HEK293 (cell line): Measurements from ENCODE around the gene ATP5F1D.

ENCODE experiments used
- CTCF ChIA-PET: fragments of 350-600 bp; formaldehyde crosslinking; extraction: SDS; loops from one replicate; lab custom pipeline; 2021; ENCODE audit warnings: antibody characterized with exemption; lab: Yijun Ruan, JAX
- POLR2A ChIA-PET: fragments of 300-600 bp; formaldehyde crosslinking; extraction: SDS; loops from one replicate; lab custom pipeline; 2020; ENCODE audit warnings: antibody characterized with exemption, inconsistent platforms; lab: Yijun Ruan, JAX
- H3K27ac ChIP-seq: fragments of 200-500 bp; sonication (Bioruptor generic); 2 replicates; pipeline ENCODE4 v1.5.1; 2014; ENCODE audit warnings: low read depth, low read length, control low read depth, inconsistent platforms; ENCODE audit errors: extremely low read depth
- H3K36me3 ChIP-seq, 2 experiments: fragments of 200-500 bp in 1 of 2; sonication (Bioruptor generic) in 1 of 2; 1 replicate in 1 of 2; 2 replicates in 1 of 2; pipeline ENCODE4 v1.5.1; 2014 to 2017; ENCODE audit warnings: inconsistent platforms in 2 of 2, low read length in 2 of 2; ENCODE audit not compliant: control insufficient read depth in 2 of 2, insufficient read depth in 1 of 2
- H3K4me1 ChIP-seq: fragments of 200-500 bp; sonication (Bioruptor generic); 2 replicates; pipeline ENCODE4 v1.5.1; 2014; ENCODE audit warnings: mild to moderate bottlenecking, low read length, inconsistent platforms; ENCODE audit not compliant: control insufficient read depth, insufficient read depth
- H3K4me3 ChIP-seq: 2 replicates; pipeline ENCODE4 v1.5.1; 2011; ENCODE audit warnings: low read depth, mild to moderate bottlenecking, control low read depth, low read length, moderate library complexity
- H3K9me3 ChIP-seq: fragments of 200-500 bp; sonication (Bioruptor generic); 2 replicates; pipeline ENCODE4 v1.5.1; 2014; ENCODE audit warnings: low read depth, low read length, inconsistent platforms; ENCODE audit not compliant: control insufficient read depth, insufficient read depth
- BCL11B ChIP-seq: fragments of 450-650 bp; formaldehyde crosslinking; IDR thresholded peaks from 2 replicates; pipeline ENCODE4 v1.5.1; 2016; ENCODE audit warnings: low read depth, missing biosample characterization, missing genetic modification characterization
- EGR2 ChIP-seq: fragments of 450-650 bp; formaldehyde crosslinking; IDR thresholded peaks from 2 replicates; pipeline ENCODE4 v1.5.1; 2016; ENCODE audit warnings: low read depth, missing biosample characterization, missing genetic modification characterization
- GFI1B ChIP-seq: fragments of 450-650 bp; formaldehyde crosslinking; IDR thresholded peaks from 2 replicates; pipeline ENCODE4 v1.5.1; 2016; ENCODE audit warnings: missing biosample characterization, missing genetic modification characterization
- GLI2 ChIP-seq: fragments of 450-650 bp; formaldehyde crosslinking; IDR thresholded peaks from 2 replicates; pipeline ENCODE4; 2017; ENCODE audit warnings: missing biosample characterization, missing genetic modification characterization, low read depth, borderline replicate concordance
- GLIS1 ChIP-seq: fragments of 450-650 bp; formaldehyde crosslinking; IDR thresholded peaks from 2 replicates; pipeline ENCODE4 v1.5.1; 2016; ENCODE audit warnings: missing biosample characterization, missing genetic modification characterization
- MZF1 ChIP-seq: fragments of 450-650 bp; formaldehyde crosslinking; IDR thresholded peaks from 2 replicates; pipeline ENCODE4 v1.5.1; 2017; ENCODE audit warnings: missing biosample characterization, missing genetic modification characterization, borderline replicate concordance
- SETDB1 ChIP-seq: IDR thresholded peaks from one replicate; pipeline ENCODE4 v1.6.1; 2017; ENCODE audit warnings: mild to moderate bottlenecking, low read length, moderate library complexity, mixed read lengths; ENCODE audit not compliant: insufficient read length
- WT1 ChIP-seq: fragments of 450-650 bp; formaldehyde crosslinking; IDR thresholded peaks from 2 replicates; pipeline ENCODE4 v1.5.1; 2016; ENCODE audit warnings: missing biosample characterization, missing genetic modification characterization
- ZBTB1 ChIP-seq: fragments of 450-650 bp; formaldehyde crosslinking; IDR thresholded peaks from 2 replicates; pipeline ENCODE4 v1.5.1; 2016; ENCODE audit warnings: missing biosample characterization, missing genetic modification characterization
- ZFHX2 ChIP-seq: fragments of 450-650 bp; formaldehyde crosslinking; conservative IDR thresholded peaks from 2 replicates; pipeline ENCODE4 v1.5.1; 2016; ENCODE audit warnings: missing biosample characterization, missing genetic modification characterization
- ZFP3 ChIP-seq: fragments of 450-650 bp; formaldehyde crosslinking; IDR thresholded peaks from 2 replicates; pipeline ENCODE4 v1.5.1; 2016; ENCODE audit warnings: low read depth, missing biosample characterization, missing genetic modification characterization
- ZNF133 ChIP-seq: fragments of 450-650 bp; formaldehyde crosslinking; IDR thresholded peaks from 2 replicates; pipeline ENCODE4 v1.5.1; 2016; ENCODE audit warnings: missing biosample characterization, missing genetic modification characterization
- ZNF140 ChIP-seq: fragments of 450-650 bp; formaldehyde crosslinking; IDR thresholded peaks from 2 replicates; pipeline ENCODE4 v1.5.1; 2016; ENCODE audit warnings: missing biosample characterization, missing genetic modification characterization
- ZNF221 ChIP-seq: fragments of 450-650 bp; formaldehyde crosslinking; IDR thresholded peaks from 2 replicates; pipeline ENCODE4 v1.5.1; 2017; ENCODE audit warnings: missing biosample characterization, missing genetic modification characterization, borderline replicate concordance
- ZNF292 ChIP-seq: fragments of 450-650 bp; formaldehyde crosslinking; IDR thresholded peaks from 2 replicates; pipeline ENCODE4 v1.5.1; 2016; ENCODE audit warnings: low read depth, missing biosample characterization, missing genetic modification characterization, borderline replicate concordance
- ZNF335 ChIP-seq: fragments of 450-650 bp; formaldehyde crosslinking; conservative IDR thresholded peaks from 2 replicates; pipeline ENCODE4 v1.5.1; 2016; ENCODE audit warnings: missing biosample characterization, missing genetic modification characterization
- ZNF394 ChIP-seq: fragments of 450-650 bp; formaldehyde crosslinking; IDR thresholded peaks from 2 replicates; pipeline ENCODE4 v1.5.1; 2016; ENCODE audit warnings: missing biosample characterization, missing genetic modification characterization, mild to moderate bottlenecking, moderate library complexity, borderline replicate concordance
- ZNF433 ChIP-seq: fragments of 450-650 bp; formaldehyde crosslinking; IDR thresholded peaks from 2 replicates; pipeline ENCODE4 v1.5.1; 2016; ENCODE audit warnings: missing biosample characterization, missing genetic modification characterization, low read depth
- ZNF514 ChIP-seq: fragments of 450-650 bp; formaldehyde crosslinking; IDR thresholded peaks from 2 replicates; pipeline ENCODE4 v1.5.1; 2016; ENCODE audit warnings: missing biosample characterization, missing genetic modification characterization
- ZNF549 ChIP-seq: fragments of 450-650 bp; IDR thresholded peaks from 2 replicates; pipeline ENCODE4 v1.5.1; 2018; ENCODE audit warnings: missing biosample characterization, missing genetic modification characterization, mild to moderate bottlenecking, inconsistent platforms, moderate library complexity
- ZNF792 ChIP-seq: fragments of 450-650 bp; formaldehyde crosslinking; IDR thresholded peaks from 2 replicates; pipeline ENCODE4 v1.5.1; 2016; ENCODE audit warnings: missing biosample characterization, missing genetic modification characterization
- TF ChIP-seq, protein P1 (sequence below): fragments of 450-650 bp; formaldehyde crosslinking; IDR thresholded peaks from 2 replicates; pipeline ENCODE4 v1.5.1; 2017; ENCODE audit warnings: missing biosample characterization, missing genetic modification characterization
- TF ChIP-seq, protein P2 (sequence below): fragments of 450-650 bp; formaldehyde crosslinking; IDR thresholded peaks from 2 replicates; pipeline ENCODE4 v1.5.1; 2016; ENCODE audit warnings: missing biosample characterization, missing genetic modification characterization
- TF ChIP-seq, protein P3 (sequence below): fragments of 450-650 bp; formaldehyde crosslinking; IDR thresholded peaks from 2 replicates; pipeline ENCODE4 v1.5.1; 2016; ENCODE audit warnings: missing biosample characterization, missing genetic modification characterization, borderline replicate concordance
- TF ChIP-seq, protein P4 (sequence below): fragments of 450-650 bp; IDR thresholded peaks from 2 replicates; pipeline ENCODE4 v1.5.1; 2018; ENCODE audit warnings: missing biosample characterization, mild to moderate bottlenecking, missing genetic modification characterization

The ATP5F1D gene

DNA sequence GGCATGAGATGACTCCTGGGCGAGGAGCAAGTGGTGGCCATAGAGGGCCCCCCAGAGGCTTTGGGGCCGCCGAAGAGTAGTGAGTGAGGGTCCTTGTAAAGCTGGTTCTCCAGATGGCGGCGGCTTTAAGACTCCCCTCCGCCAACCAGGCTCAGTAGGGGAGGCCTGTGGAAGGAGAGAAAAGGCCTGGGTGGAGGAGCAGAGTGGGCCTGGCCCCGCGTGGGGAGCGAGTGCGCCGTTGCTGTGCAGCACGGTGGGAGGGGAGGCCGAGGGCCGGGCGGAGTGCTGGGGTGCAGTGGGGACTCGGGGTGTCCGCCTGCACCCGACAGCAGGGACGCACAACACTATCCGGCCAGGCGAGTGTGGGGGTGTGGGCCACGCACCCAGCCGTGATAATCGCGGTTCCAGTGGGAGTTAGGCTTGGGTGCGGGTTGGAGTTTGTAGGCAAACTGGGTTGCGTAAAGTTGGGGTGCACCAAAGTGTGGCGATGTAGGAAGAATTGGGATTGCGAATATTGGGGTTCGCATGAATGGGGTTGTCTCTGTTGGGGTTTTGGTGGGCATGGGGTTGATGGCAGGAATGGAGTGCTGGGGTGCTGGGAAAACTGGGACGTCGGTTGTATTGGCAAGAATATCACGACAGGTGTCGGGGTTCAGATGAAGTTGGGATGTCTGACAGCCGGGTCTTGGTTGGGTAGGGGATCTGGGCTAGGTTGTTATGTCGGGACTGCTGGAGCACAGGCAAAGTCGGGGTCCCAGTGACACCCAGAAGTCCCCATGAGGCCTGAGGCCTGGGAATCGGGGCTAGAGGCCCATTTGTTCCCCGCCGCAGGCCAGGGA is 26.9 kb downstream of the ATP5F1D start:
- Histone ChIP-seq H3K4me1 (peaks cover 20% of the 10 kb centered on the region), H3K9me3 (no peaks in the 10 kb centered on the region), H3K27ac (no peak overlapping the region; the same call in 1 of the 2 replicates), H3K36me3 (peaks cover 4 to 37% of the 10 kb centered on the region in 2 experiments; a peak in 2 of 3 replicates), H3K4me3 (no peak overlapping the region)
- ChIA-PET CTCF (interaction anchor here (0.6 to 11.3 kb wide), 8 partner anchors 10 to 299 kb away, joined by 3 to 299 read pairs (median 4); no protein-coding TSS in a partner anchor), POLR2A (interaction anchor here (0.5 to 7.7 kb wide), 68 partner anchors 9 to 530 kb away, joined by 3 to 407 read pairs (median 5); partner anchors contain the start of genes ABCA7, ATP5F1D, CNN2 and GPX4)
- TF ChIP-seq ZNF549 (tag by site-specific recombination), result no peak
- TF ChIP-seq, protein P1, sequence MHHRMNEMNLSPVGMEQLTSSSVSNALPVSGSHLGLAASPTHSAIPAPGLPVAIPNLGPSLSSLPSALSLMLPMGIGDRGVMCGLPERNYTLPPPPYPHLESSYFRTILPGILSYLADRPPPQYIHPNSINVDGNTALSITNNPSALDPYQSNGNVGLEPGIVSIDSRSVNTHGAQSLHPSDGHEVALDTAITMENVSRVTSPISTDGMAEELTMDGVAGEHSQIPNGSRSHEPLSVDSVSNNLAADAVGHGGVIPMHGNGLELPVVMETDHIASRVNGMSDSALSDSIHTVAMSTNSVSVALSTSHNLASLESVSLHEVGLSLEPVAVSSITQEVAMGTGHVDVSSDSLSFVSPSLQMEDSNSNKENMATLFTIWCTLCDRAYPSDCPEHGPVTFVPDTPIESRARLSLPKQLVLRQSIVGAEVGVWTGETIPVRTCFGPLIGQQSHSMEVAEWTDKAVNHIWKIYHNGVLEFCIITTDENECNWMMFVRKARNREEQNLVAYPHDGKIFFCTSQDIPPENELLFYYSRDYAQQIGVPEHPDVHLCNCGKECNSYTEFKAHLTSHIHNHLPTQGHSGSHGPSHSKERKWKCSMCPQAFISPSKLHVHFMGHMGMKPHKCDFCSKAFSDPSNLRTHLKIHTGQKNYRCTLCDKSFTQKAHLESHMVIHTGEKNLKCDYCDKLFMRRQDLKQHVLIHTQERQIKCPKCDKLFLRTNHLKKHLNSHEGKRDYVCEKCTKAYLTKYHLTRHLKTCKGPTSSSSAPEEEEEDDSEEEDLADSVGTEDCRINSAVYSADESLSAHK, result peak; percentile 96
- no peak for TF ChIP-seq SETDB1
- TF ChIP-seq, protein P2, sequence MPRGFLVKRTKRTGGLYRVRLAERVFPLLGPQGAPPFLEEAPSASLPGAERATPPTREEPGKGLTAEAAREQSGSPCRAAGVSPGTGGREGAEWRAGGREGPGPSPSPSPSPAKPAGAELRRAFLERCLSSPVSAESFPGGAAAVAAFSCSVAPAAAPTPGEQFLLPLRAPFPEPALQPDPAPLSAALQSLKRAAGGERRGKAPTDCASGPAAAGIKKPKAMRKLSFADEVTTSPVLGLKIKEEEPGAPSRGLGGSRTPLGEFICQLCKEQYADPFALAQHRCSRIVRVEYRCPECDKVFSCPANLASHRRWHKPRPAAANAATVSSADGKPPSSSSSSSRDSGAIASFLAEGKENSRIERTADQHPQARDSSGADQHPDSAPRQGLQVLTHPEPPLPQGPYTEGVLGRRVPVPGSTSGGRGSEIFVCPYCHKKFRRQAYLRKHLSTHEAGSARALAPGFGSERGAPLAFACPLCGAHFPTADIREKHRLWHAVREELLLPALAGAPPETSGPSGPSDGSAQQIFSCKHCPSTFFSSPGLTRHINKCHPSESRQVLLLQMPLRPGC, result no peak
- TF ChIP-seq ZNF133 (tag by site-specific recombination), result 0 out of 2 replicates have a peak, but pooled peaks have one; percentile 23
- TF ChIP-seq ZNF433, result peak; percentile 13; the same call in 1 of the 2 replicates
- TF ChIP-seq ZNF514 (tag by site-specific recombination), result no peak
- peak; percentile 8; the same call in 1 of the 2 replicates for TF ChIP-seq WT1 (tag by site-specific recombination)
- no peak for TF ChIP-seq ZFP3 (tag by site-specific recombination)
- TF ChIP-seq ZNF221, result no peak
- TF ChIP-seq, protein P3, sequence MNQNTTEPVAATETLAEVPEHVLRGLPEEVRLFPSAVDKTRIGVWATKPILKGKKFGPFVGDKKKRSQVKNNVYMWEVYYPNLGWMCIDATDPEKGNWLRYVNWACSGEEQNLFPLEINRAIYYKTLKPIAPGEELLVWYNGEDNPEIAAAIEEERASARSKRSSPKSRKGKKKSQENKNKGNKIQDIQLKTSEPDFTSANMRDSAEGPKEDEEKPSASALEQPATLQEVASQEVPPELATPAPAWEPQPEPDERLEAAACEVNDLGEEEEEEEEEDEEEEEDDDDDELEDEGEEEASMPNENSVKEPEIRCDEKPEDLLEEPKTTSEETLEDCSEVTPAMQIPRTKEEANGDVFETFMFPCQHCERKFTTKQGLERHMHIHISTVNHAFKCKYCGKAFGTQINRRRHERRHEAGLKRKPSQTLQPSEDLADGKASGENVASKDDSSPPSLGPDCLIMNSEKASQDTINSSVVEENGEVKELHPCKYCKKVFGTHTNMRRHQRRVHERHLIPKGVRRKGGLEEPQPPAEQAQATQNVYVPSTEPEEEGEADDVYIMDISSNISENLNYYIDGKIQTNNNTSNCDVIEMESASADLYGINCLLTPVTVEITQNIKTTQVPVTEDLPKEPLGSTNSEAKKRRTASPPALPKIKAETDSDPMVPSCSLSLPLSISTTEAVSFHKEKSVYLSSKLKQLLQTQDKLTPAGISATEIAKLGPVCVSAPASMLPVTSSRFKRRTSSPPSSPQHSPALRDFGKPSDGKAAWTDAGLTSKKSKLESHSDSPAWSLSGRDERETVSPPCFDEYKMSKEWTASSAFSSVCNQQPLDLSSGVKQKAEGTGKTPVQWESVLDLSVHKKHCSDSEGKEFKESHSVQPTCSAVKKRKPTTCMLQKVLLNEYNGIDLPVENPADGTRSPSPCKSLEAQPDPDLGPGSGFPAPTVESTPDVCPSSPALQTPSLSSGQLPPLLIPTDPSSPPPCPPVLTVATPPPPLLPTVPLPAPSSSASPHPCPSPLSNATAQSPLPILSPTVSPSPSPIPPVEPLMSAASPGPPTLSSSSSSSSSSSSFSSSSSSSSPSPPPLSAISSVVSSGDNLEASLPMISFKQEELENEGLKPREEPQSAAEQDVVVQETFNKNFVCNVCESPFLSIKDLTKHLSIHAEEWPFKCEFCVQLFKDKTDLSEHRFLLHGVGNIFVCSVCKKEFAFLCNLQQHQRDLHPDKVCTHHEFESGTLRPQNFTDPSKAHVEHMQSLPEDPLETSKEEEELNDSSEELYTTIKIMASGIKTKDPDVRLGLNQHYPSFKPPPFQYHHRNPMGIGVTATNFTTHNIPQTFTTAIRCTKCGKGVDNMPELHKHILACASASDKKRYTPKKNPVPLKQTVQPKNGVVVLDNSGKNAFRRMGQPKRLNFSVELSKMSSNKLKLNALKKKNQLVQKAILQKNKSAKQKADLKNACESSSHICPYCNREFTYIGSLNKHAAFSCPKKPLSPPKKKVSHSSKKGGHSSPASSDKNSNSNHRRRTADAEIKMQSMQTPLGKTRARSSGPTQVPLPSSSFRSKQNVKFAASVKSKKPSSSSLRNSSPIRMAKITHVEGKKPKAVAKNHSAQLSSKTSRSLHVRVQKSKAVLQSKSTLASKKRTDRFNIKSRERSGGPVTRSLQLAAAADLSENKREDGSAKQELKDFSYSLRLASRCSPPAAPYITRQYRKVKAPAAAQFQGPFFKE (tag by site-specific recombination), result peak; percentile 60; the same call in 1 of the 2 replicates
- no peak for TF ChIP-seq ZNF394
- no peak for TF ChIP-seq ZNF792
- TF ChIP-seq ZNF140, result no peak
- no peak for TF ChIP-seq ZBTB1 (tag by site-specific recombination)
- TF ChIP-seq GLI2 (tag by site-specific recombination), result no peak
- TF ChIP-seq, protein P4, sequence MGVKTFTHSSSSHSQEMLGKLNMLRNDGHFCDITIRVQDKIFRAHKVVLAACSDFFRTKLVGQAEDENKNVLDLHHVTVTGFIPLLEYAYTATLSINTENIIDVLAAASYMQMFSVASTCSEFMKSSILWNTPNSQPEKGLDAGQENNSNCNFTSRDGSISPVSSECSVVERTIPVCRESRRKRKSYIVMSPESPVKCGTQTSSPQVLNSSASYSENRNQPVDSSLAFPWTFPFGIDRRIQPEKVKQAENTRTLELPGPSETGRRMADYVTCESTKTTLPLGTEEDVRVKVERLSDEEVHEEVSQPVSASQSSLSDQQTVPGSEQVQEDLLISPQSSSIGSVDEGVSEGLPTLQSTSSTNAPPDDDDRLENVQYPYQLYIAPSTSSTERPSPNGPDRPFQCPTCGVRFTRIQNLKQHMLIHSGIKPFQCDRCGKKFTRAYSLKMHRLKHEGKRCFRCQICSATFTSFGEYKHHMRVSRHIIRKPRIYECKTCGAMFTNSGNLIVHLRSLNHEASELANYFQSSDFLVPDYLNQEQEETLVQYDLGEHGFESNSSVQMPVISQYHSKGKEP, result no peak
- no peak for TF ChIP-seq ZNF292 (tag by site-specific recombination)
- TF ChIP-seq GLIS1 (tag by site-specific recombination), result no peak
- TF ChIP-seq ZFHX2 (tag by site-specific recombination), result peak; percentile 63
- TF ChIP-seq MZF1 (tag by site-specific recombination), result no peak
- TF ChIP-seq ZNF335 (tag by site-specific recombination), result peak; percentile 63
- TF ChIP-seq EGR2 (tag by site-specific recombination), result peak; percentile 35
- 0 out of 2 replicates have a peak, but pooled peaks have one; percentile 5 for TF ChIP-seq BCL11B (tag by site-specific recombination)
- no peak for TF ChIP-seq GFI1B
